HG03571 (cell line): ENCODE results near the gene CFAP57.
"Not testable (repeated sequence)": the region's sequence is repeated elsewhere in the genome, so short reads cannot be mapped to it uniquely, and the experiment has no call there.

ENCODE experiments used
- ATAC-seq: cut with Tn5 transposase; IDR thresholded peaks from one replicate; pipeline ENCODE4 v1.9.1; 2021; ENCODE audit not compliant: unreplicated experiment

The CFAP57 gene

GRCh38 chr1:43172527-43172972, 420 bp downstream of the CFAP57 start:
- ATAC-seq, result peak; percentile 45

- ATAC-seq, result no peak
These were observed 2.7 kb downstream of the CFAP57 start for GRCh38 chr1:43174873-43175272.

GRCh38 chr1:43177691-43178090, 5.6 kb downstream of the CFAP57 start:
- no peak for ATAC-seq

GRCh38 chr1:43184388-43184787, 12.3 kb downstream of the CFAP57 start:
- no peak for ATAC-seq

- ATAC-seq, result no peak
These were observed 12.9 kb downstream of the CFAP57 start for GRCh38 chr1:43184995-43185394.

- no peak for ATAC-seq
These were observed 16.0 kb downstream of the CFAP57 start for GRCh38 chr1:43188106-43188505.

GRCh38 chr1:43194509-43194908, 22.4 kb downstream of the CFAP57 start:
- ATAC-seq, result no peak

- ATAC-seq, result no peak
These were observed 25.4 kb downstream of the CFAP57 start for GRCh38 chr1:43197343-43198127.

GRCh38 chr1:43199093-43199726, 27.1 kb downstream of the CFAP57 start:
- ATAC-seq, result peak; percentile 79

- no peak for ATAC-seq
These were observed 31.7 kb downstream of the CFAP57 start for GRCh38 chr1:43203859-43204258.

- no peak for ATAC-seq
These were observed 32.3 kb downstream of the CFAP57 start for GRCh38 chr1:43204394-43204793.

- ATAC-seq, result no peak
These were observed 33.5 kb downstream of the CFAP57 start for GRCh38 chr1:43205671-43206070.

- ATAC-seq, result no peak
These were observed 34.6 kb downstream of the CFAP57 start for GRCh38 chr1:43206600-43207228.

- ATAC-seq, result no peak
These were observed 35.2 kb downstream of the CFAP57 start for GRCh38 chr1:43207229-43207853.

GRCh38 chr1:43208277-43208676, 36.1 kb downstream of the CFAP57 start:
- not testable (repeated sequence) for ATAC-seq

GRCh38 chr1:43214501-43215444, 42.6 kb downstream of the CFAP57 start:
- no peak for ATAC-seq

GRCh38 chr1:43217747-43218146, 45.6 kb downstream of the CFAP57 start:
- ATAC-seq, result no peak

- ATAC-seq, result peak; percentile 57
These were observed 49.0 kb downstream of the CFAP57 start for GRCh38 chr1:43220905-43221778.

- no peak for ATAC-seq
These were observed 49.7 kb downstream of the CFAP57 start for GRCh38 chr1:43221797-43222196.
